Progenitor cell of endocrine pancreas (in vitro differentiated cells): ENCODE data around the gene CLSTN2. TPM values are rescaled to one million over a fixed set of nuclear protein-coding genes. Genes with fewer than 3 reads are reported as not detected.

Experiments used
- DNase-seq: peaks from one replicate; pipeline ENCODE4 v3.0.0; 2021; ENCODE audit warnings: low spot score; ENCODE audit not compliant: unreplicated experiment
- H3K27ac Mint-ChIP-seq: 2 replicates; pipeline ENCODE4 v1.8.0; 2021; ENCODE audit warnings: mild to moderate bottlenecking, moderate library complexity, mixed read lengths
- H3K27me3 Mint-ChIP-seq: 2 replicates; pipeline ENCODE4 v1.8.0; 2021; ENCODE audit warnings: mixed read lengths
- H3K36me3 Mint-ChIP-seq: 2 replicates; pipeline ENCODE4 v1.8.0; 2022; ENCODE audit warnings: mixed read lengths; ENCODE audit not compliant: insufficient read depth
- H3K4me1 Mint-ChIP-seq: 2 replicates; pipeline ENCODE4 v1.8.0; 2021; ENCODE audit warnings: low read depth, mixed read lengths
- H3K4me3 Mint-ChIP-seq: 2 replicates; pipeline ENCODE4 v1.8.0; 2021; ENCODE audit warnings: low read depth, mild to moderate bottlenecking, moderate library complexity, mixed read lengths
- H3K9me3 Mint-ChIP-seq: 2 replicates; pipeline ENCODE4 v1.8.0; 2021; ENCODE audit warnings: low read depth, mixed read lengths
- total RNA-seq: library from RNA; stranded (reverse); gene quantifications from 2 replicates; pipeline ENCODE4 v1.2.1, GENCODE V29; 2021
- TF ChIP-seq, protein P1 (sequence below): fragments of 200-600 bp; sonication (generic); IDR thresholded peaks from one replicate; pipeline ENCODE4 v1.5.0; 2021; ENCODE audit warnings: antibody characterized with exemption, mild to moderate bottlenecking; ENCODE audit not compliant: unreplicated experiment

CLSTN2 gene
- total RNA-seq, 1 donor from 2014 or later: 2.8 TPM

DNA sequence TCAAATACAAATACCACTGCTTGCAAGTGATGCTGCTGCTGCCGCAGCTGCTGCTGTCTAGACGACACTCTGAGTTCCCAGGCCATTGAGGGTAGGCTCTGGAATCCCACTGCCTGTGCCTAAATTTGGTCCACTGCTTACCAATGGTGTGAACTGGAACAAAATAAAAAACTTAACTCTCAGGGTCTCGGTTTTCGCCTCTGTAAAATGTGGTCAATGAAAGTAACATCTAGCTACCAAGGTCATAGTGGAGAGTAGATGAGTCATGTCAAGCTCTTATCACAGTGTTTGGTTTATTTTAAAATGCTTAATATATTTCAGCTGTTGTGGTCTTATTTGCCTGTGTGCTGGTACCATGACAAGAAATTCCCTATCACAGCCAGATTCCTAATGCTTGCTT, 299.3 kb downstream of the CLSTN2 start:
- no peak for DNase-seq
- TF ChIP-seq, protein P1, sequence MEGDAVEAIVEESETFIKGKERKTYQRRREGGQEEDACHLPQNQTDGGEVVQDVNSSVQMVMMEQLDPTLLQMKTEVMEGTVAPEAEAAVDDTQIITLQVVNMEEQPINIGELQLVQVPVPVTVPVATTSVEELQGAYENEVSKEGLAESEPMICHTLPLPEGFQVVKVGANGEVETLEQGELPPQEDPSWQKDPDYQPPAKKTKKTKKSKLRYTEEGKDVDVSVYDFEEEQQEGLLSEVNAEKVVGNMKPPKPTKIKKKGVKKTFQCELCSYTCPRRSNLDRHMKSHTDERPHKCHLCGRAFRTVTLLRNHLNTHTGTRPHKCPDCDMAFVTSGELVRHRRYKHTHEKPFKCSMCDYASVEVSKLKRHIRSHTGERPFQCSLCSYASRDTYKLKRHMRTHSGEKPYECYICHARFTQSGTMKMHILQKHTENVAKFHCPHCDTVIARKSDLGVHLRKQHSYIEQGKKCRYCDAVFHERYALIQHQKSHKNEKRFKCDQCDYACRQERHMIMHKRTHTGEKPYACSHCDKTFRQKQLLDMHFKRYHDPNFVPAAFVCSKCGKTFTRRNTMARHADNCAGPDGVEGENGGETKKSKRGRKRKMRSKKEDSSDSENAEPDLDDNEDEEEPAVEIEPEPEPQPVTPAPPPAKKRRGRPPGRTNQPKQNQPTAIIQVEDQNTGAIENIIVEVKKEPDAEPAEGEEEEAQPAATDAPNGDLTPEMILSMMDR: no peak
- Mint-ChIP-seq H3K4me3 (no peak overlapping the region), H3K36me3 (no peaks in the 10 kb centered on the region), H3K27ac (no peak overlapping the region), H3K4me1 (peaks cover 5% of the 10 kb centered on the region), H3K27me3 (no peaks in the 10 kb centered on the region), H3K9me3 (peaks cover 5% of the 10 kb centered on the region)

DNA sequence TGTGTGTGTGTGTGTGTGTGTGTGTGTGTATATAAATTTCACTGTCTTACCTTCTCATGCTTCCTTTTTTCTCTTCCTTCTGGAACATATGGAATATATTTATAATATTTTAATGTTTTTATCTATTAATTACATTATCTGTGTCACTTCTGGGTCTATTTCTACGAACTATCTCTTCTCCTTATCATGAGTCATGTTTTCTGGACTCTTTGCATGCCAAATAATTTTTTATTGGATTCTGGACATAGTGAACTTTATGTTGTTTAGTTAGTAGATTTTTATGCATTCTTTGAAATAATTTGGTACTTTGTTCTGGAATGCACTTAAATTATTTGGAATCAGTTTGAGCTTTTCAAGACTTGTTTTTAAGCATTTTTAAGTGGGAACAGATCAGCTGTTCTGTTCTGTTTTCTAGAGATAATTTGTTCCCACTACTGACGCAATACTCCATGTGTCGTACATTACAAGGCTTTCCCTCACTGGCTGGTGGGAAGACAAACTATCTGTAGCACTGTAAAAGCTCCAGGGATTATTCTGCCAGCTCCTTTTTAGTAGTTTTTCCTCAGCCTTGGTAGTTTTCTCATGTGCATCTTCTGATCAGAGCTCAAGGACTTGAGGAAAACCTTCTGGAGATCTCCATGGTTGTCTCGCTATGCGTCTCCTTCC, 302.0 kb downstream of the CLSTN2 start:
- DNase-seq: no peak
- H3K9me3 Mint-ChIP-seq: peaks cover 5% of the 10 kb centered on the region
- TF ChIP-seq, protein P1: no peak
- no peaks in the 10 kb centered on the region for H3K36me3 Mint-ChIP-seq
- no peaks in the 10 kb centered on the region for H3K4me1 Mint-ChIP-seq
- no peaks in the 10 kb centered on the region for H3K27me3 Mint-ChIP-seq
- H3K4me3 Mint-ChIP-seq: no peak overlapping the region
- no peak overlapping the region for H3K27ac Mint-ChIP-seq

DNA sequence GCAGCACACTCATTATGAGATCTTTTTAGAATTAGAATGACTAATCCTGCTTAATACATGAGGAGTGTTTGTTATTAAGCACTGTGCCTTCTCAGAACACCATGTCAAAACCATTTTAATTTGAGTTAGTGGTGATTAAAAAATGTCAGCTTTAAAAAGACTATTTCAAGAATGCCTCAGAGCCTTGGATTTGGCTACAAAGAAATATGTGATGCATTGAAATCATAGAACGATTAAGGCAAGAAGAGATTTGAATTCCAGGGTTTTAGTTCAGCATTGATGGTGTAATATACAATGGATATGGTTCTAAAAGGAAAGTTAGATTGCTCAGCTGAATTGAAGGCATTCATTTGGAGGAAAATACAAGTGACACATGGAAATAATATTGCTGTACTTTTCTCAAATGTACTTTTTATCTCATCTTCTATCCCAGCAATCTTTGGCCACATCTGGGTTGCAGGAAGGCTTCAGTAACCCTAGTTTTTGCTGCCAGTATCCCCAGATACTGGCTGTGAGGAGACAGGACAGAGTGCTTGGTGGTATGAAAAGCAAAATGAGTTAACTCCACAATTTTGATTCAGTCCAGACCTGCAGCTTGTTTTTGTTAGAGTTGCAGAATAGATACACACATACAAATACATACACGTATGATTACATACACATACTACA, 303.8 kb downstream of the CLSTN2 start:
- no peak overlapping the region for H3K27ac Mint-ChIP-seq
- H3K4me3 Mint-ChIP-seq: no peak overlapping the region
- no peaks in the 10 kb centered on the region for H3K4me1 Mint-ChIP-seq

DNA sequence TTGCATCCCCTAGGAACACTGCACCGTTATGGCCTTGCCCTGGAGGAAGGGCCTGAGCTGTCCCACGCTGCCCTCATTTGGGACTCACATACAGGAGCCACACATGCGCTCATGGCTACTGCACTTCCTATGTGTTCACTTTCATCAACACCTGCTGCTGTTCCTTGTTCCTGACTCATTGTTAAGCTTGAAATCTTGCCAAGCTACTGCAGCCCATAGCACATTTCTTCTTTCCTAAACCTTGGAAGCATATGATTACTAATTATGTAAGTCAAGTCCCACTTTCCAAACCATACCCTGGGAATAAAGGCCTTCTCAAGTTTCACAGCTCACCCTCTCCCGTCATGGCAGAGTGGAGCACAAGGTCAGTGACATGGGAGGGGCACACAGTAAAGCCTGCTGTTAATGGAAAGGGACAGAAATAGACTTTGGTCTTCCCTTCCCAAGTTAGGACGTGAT, 307.9 kb downstream of the CLSTN2 start:
- Mint-ChIP-seq H3K9me3 (no peaks in the 10 kb centered on the region), H3K27me3 (no peaks in the 10 kb centered on the region), H3K4me3 (no peak overlapping the region), H3K4me1 (peaks cover 9% of the 10 kb centered on the region), H3K27ac (no peak overlapping the region), H3K36me3 (no peaks in the 10 kb centered on the region)
- DNase-seq: no peak
- TF ChIP-seq, protein P1: no peak

More for the DNA sequence above, 303.8 kb downstream of the CLSTN2 start:
- TF ChIP-seq, protein P1: no peak
- no peaks in the 10 kb centered on the region for H3K27me3 Mint-ChIP-seq
- no peak for DNase-seq
- no peaks in the 10 kb centered on the region for H3K36me3 Mint-ChIP-seq
- H3K9me3 Mint-ChIP-seq: peaks cover 5% of the 10 kb centered on the region

DNA sequence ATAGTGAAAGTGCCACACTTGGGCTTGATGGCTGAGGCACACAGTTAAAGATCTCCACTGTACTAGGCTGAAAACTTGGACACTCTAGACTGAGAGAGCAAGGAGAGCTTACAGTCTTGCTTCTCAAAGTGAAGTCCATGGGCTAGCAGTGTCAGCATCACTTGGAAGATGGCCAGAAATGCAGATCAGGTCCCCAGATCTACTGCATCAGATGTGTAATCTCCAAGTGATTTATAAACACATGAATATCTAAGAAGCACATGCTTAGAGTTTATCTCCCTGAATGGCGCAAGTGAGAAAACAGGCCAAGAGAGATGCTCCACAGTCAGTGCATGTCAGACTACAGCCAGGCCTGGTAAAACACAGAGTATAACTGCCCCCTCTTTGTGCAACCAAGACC, 308.6 kb downstream of the CLSTN2 start:
- Mint-ChIP-seq H3K27ac (no peak overlapping the region), H3K4me1 (peaks cover 13% of the 10 kb centered on the region), H3K27me3 (no peaks in the 10 kb centered on the region), H3K4me3 (no peak overlapping the region), H3K9me3 (no peaks in the 10 kb centered on the region), H3K36me3 (no peaks in the 10 kb centered on the region)
- TF ChIP-seq, protein P1: no peak
- DNase-seq: no peak
